GM23338 (cell line): ENCODE results near the gene OR51I2. TPM values are rescaled to one million over a fixed set of nuclear protein-coding genes. Genes with fewer than 3 reads are reported as not detected.

ENCODE experiments used
- ATAC-seq: fragments of 200-7000 bp; cut with Tn5 transposase; 3 replicates; pipeline ENCODE4 v1.9.1; 2020
- DNase-seq: peaks from one replicate; pipeline ENCODE4 v3.0.0-alpha.2; 2015; ENCODE audit warnings: low spot score
- H2AFZ ChIP-seq: fragments of 200-600 bp; sonication (generic); 2 replicates; pipeline ENCODE4 v1.8.0; 2016; ENCODE audit warnings: antibody characterized with exemption, mild to moderate bottlenecking, moderate library complexity
- H3F3A ChIP-seq: fragments of 200-600 bp; sonication (generic); replicated peaks from 2 replicates; pipeline ENCODE4 v1.8.0; 2017; ENCODE audit warnings: antibody characterized with exemption, mixed run types, low read depth
- H3K27ac ChIP-seq: fragments of 200-600 bp; sonication (generic); 2 replicates; pipeline ENCODE4 v1.6.1; 2016; ENCODE audit warnings: low read depth
- H3K27me3 ChIP-seq: fragments of 200-600 bp; sonication (generic); 2 replicates; pipeline ENCODE4 v1.8.0; 2016; ENCODE audit warnings: mild to moderate bottlenecking, mixed run types, moderate library complexity; ENCODE audit not compliant: insufficient read depth
- H3K36me3 ChIP-seq: fragments of 200-600 bp; sonication (generic); 2 replicates; pipeline ENCODE4 v1.8.0; 2016; ENCODE audit warnings: mild to moderate bottlenecking; ENCODE audit not compliant: insufficient read depth
- H3K4me1 ChIP-seq: fragments of 200-600 bp; sonication (generic); 2 replicates; pipeline ENCODE4 v1.8.0; 2016; ENCODE audit warnings: mild to moderate bottlenecking, moderate library complexity; ENCODE audit not compliant: insufficient read depth
- H3K4me2 ChIP-seq: fragments of 200-600 bp; sonication (generic); 2 replicates; pipeline ENCODE4 v1.7.1; 2017; ENCODE audit warnings: mixed run types
- H3K4me3 ChIP-seq: fragments of 200-600 bp; sonication (generic); 2 replicates; pipeline ENCODE4 v1.6.1; 2016; ENCODE audit warnings: mixed run types
- H3K79me2 ChIP-seq: fragments of 200-600 bp; sonication (generic); replicated peaks from 2 replicates; pipeline ENCODE4 v1.8.0; 2017; ENCODE audit warnings: mild to moderate bottlenecking; ENCODE audit not compliant: insufficient read depth
- H3K9me2 ChIP-seq: fragments of 200-600 bp; sonication (generic); 2 replicates; pipeline ENCODE4 v1.8.0; 2017; ENCODE audit not compliant: insufficient read depth
- H4K20me1 ChIP-seq: fragments of 200-600 bp; sonication (generic); replicated peaks from 2 replicates; pipeline ENCODE4 v1.8.0; 2017; ENCODE audit warnings: mild to moderate bottlenecking; ENCODE audit not compliant: insufficient read depth
- H3K27ac Mint-ChIP-seq: 2 replicates; pipeline ENCODE4 v1.8.0; 2020; ENCODE audit warnings: inconsistent platforms, mild to moderate bottlenecking, moderate library complexity, mixed read lengths
- H3K27me3 Mint-ChIP-seq: 3 replicates; pipeline ENCODE4 v1.8.0; 2022; ENCODE audit warnings: low read depth, mild to moderate bottlenecking, moderate library complexity, mixed read lengths, inconsistent platforms; ENCODE audit not compliant: insufficient read depth, poor library complexity
- H3K36me3 Mint-ChIP-seq: 3 replicates; pipeline ENCODE4 v1.8.0; 2021; ENCODE audit warnings: low read depth, mild to moderate bottlenecking, inconsistent platforms, moderate library complexity, mixed read lengths
- H3K4me1 Mint-ChIP-seq: 3 replicates; pipeline ENCODE4 v1.8.0; 2020; ENCODE audit warnings: mild to moderate bottlenecking, inconsistent platforms, mixed read lengths
- H3K4me3 Mint-ChIP-seq: 3 replicates; pipeline ENCODE4 v1.8.0; 2021; ENCODE audit warnings: moderate library complexity, mild to moderate bottlenecking, inconsistent platforms, mixed read lengths
- H3K9me3 Mint-ChIP-seq: 3 replicates; pipeline ENCODE4 v1.8.0; 2020; ENCODE audit warnings: moderate library complexity, mild to moderate bottlenecking, inconsistent platforms, mixed read lengths
- CREB1 ChIP-seq: fragments of 250-450 bp; sonication (Bioruptor Pico); IDR thresholded peaks from 2 replicates; pipeline ENCODE4 v1.5.0; 2020; ENCODE audit warnings: low read depth, mild to moderate bottlenecking, moderate library complexity
- EZH2phosphoT487 ChIP-seq: fragments of 200-600 bp; sonication (generic); IDR thresholded peaks from one replicate; pipeline ENCODE4 v1.8.1; 2018; ENCODE audit warnings: antibody characterized with exemption; ENCODE audit not compliant: unreplicated experiment
- NANOG ChIP-seq: IDR thresholded peaks from 2 replicates; pipeline ENCODE4 v1.6.1; 2016; ENCODE audit warnings: antibody characterized with exemption, borderline replicate concordance
- POLR2AphosphoS5 ChIP-seq: IDR thresholded peaks from 2 replicates; pipeline ENCODE4 v1.6.1; 2016; ENCODE audit warnings: antibody characterized with exemption, low read depth
- STAT1 ChIP-seq: IDR thresholded peaks from one replicate; pipeline ENCODE4 v1.6.1; 2016; ENCODE audit warnings: antibody characterized with exemption; ENCODE audit not compliant: unreplicated experiment
- ZNF331 ChIP-seq: fragments of 250-450 bp; sonication (Bioruptor Pico); IDR thresholded peaks from 2 replicates; pipeline ENCODE4 v1.5.0; 2020; ENCODE audit warnings: low read depth, mild to moderate bottlenecking, moderate library complexity
- polyA plus RNA-seq: library from polyadenylated mRNA; unstranded; fragments of >200 nt; fragmentation: Nextera tagmentation; extraction: Ambion mirVana; gene quantifications from 2 replicates; pipeline ENCODE4 v1.2.1, GENCODE V29; 2016
- total RNA-seq: library from RNA; depleted of rRNA; stranded (reverse); fragments of >200 nt; shearing (Covaris generic); gene quantifications from 2 replicates; pipeline ENCODE4 v1.2.3, GENCODE V29; 2014
- TF ChIP-seq, protein P1 (sequence below), 2 experiments: fragments of 200-600 bp in 1 of 2; sonication (generic) in 1 of 2; conservative IDR thresholded peaks; 2 replicates each; pipeline versions ENCODE4 v1.5.1 to v1.6.1; 2016 to 2017; ENCODE audit warnings: antibody characterized with exemption in 2 of 2, low read depth in 2 of 2, mild to moderate bottlenecking in 2 of 2, moderate library complexity in 1 of 2
- TF ChIP-seq, protein P2 (sequence below): IDR thresholded peaks from 2 replicates; pipeline ENCODE4 v1.6.1; 2016; ENCODE audit warnings: antibody characterized with exemption
- TF ChIP-seq, protein P3 (sequence below): fragments of 250-450 bp; sonication (Bioruptor Pico); IDR thresholded peaks from 2 replicates; pipeline ENCODE4 v1.5.0; 2020; ENCODE audit warnings: mild to moderate bottlenecking, moderate library complexity

OR51I2 gene
- total and polyA plus RNA-seq, 2 experiments from 2014 or later = not detected

DNA sequence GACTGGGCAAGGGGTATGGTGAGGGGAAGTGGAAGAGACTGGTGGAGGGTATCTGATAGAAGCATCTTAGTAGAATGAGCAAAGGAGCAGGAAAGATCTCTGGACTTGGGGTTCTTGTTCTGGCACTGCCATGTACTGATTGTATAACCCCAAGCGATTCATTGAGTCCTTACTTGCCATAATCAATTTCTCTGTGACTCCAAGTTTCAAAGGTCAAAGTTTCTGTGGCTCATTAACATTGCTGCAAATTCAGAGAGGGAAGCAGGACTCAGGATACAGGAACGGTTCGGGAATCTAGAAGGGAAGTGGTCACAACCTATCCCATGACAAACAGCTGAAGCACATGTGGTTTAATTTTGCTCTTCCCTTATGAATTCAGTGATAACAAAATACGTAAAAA lies 309 bp downstream of the OR51I2 start (continued):
- TF ChIP-seq, protein P1, sequence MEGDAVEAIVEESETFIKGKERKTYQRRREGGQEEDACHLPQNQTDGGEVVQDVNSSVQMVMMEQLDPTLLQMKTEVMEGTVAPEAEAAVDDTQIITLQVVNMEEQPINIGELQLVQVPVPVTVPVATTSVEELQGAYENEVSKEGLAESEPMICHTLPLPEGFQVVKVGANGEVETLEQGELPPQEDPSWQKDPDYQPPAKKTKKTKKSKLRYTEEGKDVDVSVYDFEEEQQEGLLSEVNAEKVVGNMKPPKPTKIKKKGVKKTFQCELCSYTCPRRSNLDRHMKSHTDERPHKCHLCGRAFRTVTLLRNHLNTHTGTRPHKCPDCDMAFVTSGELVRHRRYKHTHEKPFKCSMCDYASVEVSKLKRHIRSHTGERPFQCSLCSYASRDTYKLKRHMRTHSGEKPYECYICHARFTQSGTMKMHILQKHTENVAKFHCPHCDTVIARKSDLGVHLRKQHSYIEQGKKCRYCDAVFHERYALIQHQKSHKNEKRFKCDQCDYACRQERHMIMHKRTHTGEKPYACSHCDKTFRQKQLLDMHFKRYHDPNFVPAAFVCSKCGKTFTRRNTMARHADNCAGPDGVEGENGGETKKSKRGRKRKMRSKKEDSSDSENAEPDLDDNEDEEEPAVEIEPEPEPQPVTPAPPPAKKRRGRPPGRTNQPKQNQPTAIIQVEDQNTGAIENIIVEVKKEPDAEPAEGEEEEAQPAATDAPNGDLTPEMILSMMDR (conservative IDR thresholded peaks at IDR 0.05; ENCODE audit: low read depth in 2 of 2) = no peak
- no peak for TF ChIP-seq CREB1 (CRISPR knock-in tag)

DNA sequence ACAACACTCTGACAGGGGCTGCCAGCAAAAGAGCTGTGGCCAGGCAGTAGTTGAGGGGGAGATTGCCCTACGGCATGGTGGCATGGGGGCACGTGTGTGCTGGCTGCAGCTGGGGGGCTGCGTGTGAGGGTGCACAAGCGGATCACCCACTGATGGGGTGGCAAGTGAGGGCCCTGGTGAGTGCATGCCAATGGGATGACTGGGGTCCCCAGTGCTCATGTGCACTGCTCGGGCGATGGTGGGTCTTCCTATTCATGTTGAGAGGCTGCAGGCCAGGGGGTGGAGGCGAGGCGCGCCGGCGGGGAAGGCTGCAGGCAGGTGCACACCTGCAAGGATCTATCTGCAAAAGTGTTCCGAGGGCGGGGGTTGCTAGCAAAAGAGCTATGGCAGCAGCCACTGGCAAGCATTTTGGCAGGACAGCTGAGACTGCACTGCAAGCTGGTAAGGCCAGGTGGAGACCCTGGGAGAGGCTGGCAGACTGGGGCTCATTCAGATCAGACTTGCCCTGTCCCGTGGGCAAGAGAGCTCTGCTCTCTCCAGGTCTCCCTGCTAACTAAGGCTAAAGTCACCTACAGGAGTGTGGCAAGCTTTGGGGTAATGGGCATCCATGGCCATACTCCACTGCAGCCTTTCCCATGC lies 12.0 kb downstream of the OR51I2 start:
- no peaks in the 10 kb centered on the region for H3K4me1 Mint-ChIP-seq
- H3K36me3 Mint-ChIP-seq = no peaks in the 10 kb centered on the region
- Histone ChIP-seq H3K27ac (no peak overlapping the region), H3K79me2 (no peaks in the 10 kb centered on the region), H3K4me3 (no peak overlapping the region), H3K36me3 (no peaks in the 10 kb centered on the region), H3F3A (no peaks in the 10 kb centered on the region), H3K4me1 (no peaks in the 10 kb centered on the region), H3K9me2 (no peaks in the 10 kb centered on the region; the same call in 1 of the 2 replicates), H3K27me3 (no peaks in the 10 kb centered on the region), H3K4me2 (no peak overlapping the region), H4K20me1 (no peaks in the 10 kb centered on the region), H2AFZ (no peak overlapping the region)
- no peak overlapping the region for H3K4me3 Mint-ChIP-seq
- no peak overlapping the region for H3K27ac Mint-ChIP-seq
- H3K9me3 Mint-ChIP-seq = no peaks in the 10 kb centered on the region; the same call in 2 of the 3 replicates
- TF ChIP-seq POLR2AphosphoS5 = no peak
- TF ChIP-seq, protein P2, sequence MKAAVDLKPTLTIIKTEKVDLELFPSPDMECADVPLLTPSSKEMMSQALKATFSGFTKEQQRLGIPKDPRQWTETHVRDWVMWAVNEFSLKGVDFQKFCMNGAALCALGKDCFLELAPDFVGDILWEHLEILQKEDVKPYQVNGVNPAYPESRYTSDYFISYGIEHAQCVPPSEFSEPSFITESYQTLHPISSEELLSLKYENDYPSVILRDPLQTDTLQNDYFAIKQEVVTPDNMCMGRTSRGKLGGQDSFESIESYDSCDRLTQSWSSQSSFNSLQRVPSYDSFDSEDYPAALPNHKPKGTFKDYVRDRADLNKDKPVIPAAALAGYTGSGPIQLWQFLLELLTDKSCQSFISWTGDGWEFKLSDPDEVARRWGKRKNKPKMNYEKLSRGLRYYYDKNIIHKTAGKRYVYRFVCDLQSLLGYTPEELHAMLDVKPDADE = no peak
- no peak for TF ChIP-seq NANOG
- TF ChIP-seq ZNF331 (CRISPR knock-in tag) = no peak
- no peak for DNase-seq
- peaks cover 2% of the 10 kb centered on the region for H3K27me3 Mint-ChIP-seq
- ATAC-seq = no peak

DNA sequence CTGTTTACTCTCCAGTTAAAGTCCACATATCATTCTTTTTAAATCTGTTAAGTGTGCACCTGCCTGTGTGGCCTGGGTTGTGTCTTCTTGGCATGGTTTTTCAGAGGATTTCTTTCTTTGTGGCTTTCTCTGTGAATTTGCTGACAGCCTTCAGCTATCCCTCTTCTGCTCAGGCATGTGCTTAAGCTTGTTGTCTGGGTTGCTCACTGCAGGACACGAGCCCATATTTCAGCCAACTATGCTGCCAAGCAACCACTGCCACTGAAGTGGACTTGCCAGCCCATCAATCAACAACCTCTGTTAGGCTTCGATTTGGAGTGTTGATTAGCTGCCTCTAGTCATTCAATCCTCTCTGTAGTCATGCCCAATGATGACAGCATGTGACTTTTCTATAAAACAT lies 18.4 kb downstream of the OR51I2 start:
- Mint-ChIP-seq H3K4me3 (no peak overlapping the region), H3K4me1 (no peaks in the 10 kb centered on the region), H3K36me3 (no peaks in the 10 kb centered on the region), H3K27me3 (no peaks in the 10 kb centered on the region), H3K9me3 (no peaks in the 10 kb centered on the region), H3K27ac (no peak overlapping the region)
- Histone ChIP-seq H3F3A (no peaks in the 10 kb centered on the region), H2AFZ (no peak overlapping the region), H3K27ac (no peak overlapping the region), H3K9me2 (0 out of 2 replicates have a peak, but pooled peaks cover 9% of the 10 kb centered on the region), H3K27me3 (no peaks in the 10 kb centered on the region), H3K4me3 (no peak overlapping the region), H4K20me1 (no peaks in the 10 kb centered on the region), H3K79me2 (no peaks in the 10 kb centered on the region), H3K4me2 (no peak overlapping the region), H3K4me1 (no peaks in the 10 kb centered on the region), H3K36me3 (no peaks in the 10 kb centered on the region)
- ATAC-seq (no peak), DNase-seq (no peak)
- TF ChIP-seq EZH2phosphoT487 (no peak), ZNF331 (CRISPR knock-in tag) (no peak), POLR2AphosphoS5 (no peak), STAT1 (no peak), NANOG (no peak), CREB1 (CRISPR knock-in tag) (no peak)
- TF ChIP-seq, protein P2 = no peak
- TF ChIP-seq, protein P3, sequence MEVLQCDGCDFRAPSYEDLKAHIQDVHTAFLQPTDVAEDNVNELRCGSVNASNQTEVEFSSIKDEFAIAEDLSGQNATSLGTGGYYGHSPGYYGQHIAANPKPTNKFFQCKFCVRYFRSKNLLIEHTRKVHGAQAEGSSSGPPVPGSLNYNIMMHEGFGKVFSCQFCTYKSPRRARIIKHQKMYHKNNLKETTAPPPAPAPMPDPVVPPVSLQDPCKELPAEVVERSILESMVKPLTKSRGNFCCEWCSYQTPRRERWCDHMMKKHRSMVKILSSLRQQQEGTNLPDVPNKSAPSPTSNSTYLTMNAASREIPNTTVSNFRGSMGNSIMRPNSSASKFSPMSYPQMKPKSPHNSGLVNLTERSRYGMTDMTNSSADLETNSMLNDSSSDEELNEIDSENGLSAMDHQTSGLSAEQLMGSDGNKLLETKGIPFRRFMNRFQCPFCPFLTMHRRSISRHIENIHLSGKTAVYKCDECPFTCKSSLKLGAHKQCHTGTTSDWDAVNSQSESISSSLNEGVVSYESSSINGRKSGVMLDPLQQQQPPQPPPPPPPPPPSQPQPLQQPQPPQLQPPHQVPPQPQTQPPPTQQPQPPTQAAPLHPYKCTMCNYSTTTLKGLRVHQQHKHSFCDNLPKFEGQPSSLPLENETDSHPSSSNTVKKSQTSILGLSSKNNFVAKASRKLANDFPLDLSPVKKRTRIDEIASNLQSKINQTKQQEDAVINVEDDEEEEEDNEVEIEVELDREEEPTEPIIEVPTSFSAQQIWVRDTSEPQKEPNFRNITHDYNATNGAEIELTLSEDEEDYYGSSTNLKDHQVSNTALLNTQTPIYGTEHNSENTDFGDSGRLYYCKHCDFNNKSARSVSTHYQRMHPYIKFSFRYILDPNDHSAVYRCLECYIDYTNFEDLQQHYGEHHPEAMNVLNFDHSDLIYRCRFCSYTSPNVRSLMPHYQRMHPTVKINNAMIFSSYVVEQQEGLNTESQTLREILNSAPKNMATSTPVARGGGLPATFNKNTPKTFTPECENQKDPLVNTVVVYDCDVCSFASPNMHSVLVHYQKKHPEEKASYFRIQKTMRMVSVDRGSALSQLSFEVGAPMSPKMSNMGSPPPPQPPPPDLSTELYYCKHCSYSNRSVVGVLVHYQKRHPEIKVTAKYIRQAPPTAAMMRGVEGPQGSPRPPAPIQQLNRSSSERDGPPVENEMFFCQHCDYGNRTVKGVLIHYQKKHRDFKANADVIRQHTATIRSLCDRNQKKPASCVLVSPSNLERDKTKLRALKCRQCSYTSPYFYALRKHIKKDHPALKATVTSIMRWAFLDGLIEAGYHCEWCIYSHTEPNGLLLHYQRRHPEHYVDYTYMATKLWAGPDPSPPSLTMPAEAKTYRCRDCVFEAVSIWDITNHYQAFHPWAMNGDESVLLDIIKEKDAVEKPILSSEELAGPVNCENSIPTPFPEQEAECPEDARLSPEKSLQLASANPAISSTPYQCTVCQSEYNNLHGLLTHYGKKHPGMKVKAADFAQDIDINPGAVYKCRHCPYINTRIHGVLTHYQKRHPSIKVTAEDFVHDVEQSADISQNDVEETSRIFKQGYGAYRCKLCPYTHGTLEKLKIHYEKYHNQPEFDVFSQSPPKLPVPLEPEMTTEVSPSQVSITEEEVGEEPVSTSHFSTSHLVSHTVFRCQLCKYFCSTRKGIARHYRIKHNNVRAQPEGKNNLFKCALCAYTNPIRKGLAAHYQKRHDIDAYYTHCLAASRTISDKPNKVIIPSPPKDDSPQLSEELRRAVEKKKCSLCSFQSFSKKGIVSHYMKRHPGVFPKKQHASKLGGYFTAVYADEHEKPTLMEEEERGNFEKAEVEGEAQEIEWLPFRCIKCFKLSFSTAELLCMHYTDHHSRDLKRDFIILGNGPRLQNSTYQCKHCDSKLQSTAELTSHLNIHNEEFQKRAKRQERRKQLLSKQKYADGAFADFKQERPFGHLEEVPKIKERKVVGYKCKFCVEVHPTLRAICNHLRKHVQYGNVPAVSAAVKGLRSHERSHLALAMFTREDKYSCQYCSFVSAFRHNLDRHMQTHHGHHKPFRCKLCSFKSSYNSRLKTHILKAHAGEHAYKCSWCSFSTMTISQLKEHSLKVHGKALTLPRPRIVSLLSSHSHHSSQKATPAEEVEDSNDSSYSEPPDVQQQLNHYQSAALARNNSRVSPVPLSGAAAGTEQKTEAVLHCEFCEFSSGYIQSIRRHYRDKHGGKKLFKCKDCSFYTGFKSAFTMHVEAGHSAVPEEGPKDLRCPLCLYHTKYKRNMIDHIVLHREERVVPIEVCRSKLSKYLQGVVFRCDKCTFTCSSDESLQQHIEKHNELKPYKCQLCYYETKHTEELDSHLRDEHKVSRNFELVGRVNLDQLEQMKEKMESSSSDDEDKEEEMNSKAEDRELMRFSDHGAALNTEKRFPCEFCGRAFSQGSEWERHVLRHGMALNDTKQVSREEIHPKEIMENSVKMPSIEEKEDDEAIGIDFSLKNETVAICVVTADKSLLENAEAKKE (CRISPR knock-in tag) = no peak
